WI38 (cell line): ENCODE results near the gene GALNT17.
A peak's percentile ranks its signal among the peaks of the same experiment; 100 is the strongest.
"Not testable (repeated sequence)": the region's sequence is repeated elsewhere in the genome, so short reads cannot be mapped to it uniquely, and the experiment has no call there.

ENCODE experiments used
- H3K4me3 ChIP-seq: 2 replicates; pipeline ENCODE4 v1.5.1; 2011; ENCODE audit warnings: low read depth, mild to moderate bottlenecking, control low read depth, low read length
- TF ChIP-seq, protein P1 (sequence below): IDR thresholded peaks from 2 replicates; pipeline ENCODE4 v1.5.1; 2012; ENCODE audit warnings: low read depth, mild to moderate bottlenecking, control low read depth, low read length

The GALNT17 gene

DNA sequence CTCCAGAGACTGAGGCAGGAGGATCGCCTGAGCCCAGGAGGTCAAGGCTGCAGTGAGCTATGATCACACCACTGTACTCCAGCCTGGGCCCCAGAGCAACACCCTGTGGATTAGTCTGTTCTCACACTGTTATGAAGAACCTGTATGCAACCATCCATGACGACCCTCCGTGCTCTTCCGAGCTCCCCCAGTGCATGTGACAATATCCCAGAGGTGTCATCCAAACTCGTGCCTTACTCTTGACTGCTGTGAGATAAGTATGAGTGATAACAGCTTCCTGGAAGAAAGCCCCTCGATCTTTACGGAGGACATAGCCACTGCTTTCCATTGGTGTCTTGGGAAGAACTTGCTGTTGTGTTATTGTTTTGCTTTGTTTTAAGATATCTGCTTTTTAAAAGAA, 591.9 kb downstream of the GALNT17 start:
- TF ChIP-seq, protein P1, sequence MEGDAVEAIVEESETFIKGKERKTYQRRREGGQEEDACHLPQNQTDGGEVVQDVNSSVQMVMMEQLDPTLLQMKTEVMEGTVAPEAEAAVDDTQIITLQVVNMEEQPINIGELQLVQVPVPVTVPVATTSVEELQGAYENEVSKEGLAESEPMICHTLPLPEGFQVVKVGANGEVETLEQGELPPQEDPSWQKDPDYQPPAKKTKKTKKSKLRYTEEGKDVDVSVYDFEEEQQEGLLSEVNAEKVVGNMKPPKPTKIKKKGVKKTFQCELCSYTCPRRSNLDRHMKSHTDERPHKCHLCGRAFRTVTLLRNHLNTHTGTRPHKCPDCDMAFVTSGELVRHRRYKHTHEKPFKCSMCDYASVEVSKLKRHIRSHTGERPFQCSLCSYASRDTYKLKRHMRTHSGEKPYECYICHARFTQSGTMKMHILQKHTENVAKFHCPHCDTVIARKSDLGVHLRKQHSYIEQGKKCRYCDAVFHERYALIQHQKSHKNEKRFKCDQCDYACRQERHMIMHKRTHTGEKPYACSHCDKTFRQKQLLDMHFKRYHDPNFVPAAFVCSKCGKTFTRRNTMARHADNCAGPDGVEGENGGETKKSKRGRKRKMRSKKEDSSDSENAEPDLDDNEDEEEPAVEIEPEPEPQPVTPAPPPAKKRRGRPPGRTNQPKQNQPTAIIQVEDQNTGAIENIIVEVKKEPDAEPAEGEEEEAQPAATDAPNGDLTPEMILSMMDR: no peak
- H3K4me3 ChIP-seq: no peak overlapping the region

DNA sequence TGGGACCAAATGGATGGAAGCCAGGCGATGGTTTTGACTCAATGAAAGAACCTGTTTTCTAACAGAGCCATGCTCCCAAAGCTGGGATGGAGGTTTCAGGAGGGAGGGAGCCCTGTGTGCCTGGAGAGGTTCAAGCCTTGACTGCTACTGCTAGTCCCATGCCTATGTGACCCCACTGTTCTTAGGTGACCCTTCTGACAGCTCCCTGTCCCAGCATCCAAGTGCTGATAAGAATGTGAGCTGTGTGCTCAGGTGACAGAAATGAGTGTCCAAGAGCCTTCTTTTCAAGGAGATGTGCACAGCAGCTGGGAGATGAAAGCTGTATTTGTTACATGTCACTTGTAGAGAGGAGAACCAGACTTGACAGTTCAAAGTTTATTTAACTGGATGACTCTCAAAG, 595.4 kb downstream of the GALNT17 start:
- H3K4me3 ChIP-seq: no peak overlapping the region
- TF ChIP-seq, protein P1: no peak

DNA sequence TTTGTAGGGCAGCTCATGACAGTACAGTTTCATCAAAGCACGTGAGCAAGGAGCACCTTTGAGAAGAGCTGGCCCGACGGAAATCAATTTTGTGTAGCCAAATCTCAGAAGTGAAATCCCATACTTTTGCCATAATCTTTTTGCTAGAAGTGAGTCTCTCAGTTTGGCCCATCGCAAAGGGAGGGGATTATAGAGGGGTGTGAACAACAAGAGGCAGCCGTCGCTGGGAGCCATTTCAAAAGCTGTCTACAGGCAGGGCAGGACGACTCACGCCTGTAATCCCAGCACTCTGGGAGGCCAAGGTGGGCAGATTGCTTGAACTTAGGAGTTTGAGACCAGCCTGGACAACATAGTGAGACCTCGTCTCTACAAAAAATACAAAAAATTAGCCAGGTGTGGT, 599.8 kb downstream of the GALNT17 start:
- no peak overlapping the region for H3K4me3 ChIP-seq
- TF ChIP-seq, protein P1: no peak

DNA sequence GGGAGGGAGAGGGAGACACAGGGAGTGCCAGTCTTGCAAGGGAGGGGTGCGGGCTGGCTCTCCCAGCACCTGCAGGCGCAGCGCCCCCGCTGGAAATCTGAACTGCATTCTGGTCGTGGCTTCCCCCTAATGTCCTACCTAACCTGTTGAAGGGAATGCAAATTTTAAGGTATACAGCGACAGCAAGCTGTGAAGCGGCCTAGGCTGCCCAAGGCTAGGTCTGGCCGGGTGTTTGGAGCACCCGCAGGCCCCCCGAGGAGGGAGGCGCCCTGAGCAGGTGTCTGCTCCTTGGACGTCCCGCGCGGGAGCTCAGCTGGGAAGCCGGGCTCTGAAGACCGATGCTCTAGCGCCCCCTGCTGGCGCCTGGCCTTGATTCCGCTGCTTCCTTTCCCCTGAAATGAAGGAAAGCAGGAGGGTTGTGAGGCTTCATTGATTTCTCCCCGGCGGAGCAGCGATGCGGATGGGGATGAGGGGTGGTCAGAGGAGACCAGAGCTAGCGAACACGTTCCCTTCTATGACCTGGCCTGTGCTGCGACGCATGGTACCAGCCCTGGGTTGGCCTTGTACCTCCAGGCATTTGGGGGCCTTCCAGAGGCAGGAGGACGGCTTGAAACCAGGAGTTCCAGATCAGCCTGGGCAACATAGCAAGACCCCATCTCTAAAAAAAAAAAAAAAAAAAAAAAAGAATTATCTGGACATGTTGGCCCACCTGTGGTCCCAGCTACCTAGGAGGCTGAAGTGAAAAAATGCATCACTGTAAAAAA, 601.3 kb downstream of the GALNT17 start:
- no peak overlapping the region for H3K4me3 ChIP-seq

DNA sequence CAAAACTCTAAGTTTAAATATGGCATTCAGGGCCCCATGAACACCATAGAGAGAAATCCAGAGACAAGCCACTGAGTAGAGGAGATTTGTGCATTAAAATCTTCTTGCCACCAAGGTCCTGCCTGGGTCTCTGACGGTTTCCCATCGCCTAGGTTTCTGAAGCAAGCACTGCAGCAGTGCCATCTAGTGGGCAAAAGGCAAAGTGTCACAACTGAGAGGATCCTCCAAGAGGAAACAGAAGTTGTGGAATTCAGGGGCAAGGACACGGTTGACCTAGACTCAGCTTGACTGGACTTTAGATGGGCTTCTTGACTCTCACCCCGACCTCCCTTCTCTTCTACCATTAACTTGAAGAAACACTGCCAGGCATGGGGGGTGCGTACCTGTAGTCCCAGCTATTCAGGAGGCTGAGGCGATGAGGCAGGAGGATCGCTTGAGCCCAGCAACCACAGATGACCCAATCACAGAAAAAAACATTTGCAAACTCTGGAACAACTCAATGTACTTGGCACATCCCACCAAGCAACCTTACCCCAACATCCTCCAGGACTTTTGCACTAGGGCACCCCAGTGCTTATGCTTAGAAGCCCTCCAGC, 604.1 kb downstream of the GALNT17 start:
- no peak overlapping the region for H3K4me3 ChIP-seq
- TF ChIP-seq, protein P1: peak; percentile 69

More for the DNA sequence above, 601.3 kb downstream of the GALNT17 start:
- TF ChIP-seq, protein P1: peak; percentile 57

DNA sequence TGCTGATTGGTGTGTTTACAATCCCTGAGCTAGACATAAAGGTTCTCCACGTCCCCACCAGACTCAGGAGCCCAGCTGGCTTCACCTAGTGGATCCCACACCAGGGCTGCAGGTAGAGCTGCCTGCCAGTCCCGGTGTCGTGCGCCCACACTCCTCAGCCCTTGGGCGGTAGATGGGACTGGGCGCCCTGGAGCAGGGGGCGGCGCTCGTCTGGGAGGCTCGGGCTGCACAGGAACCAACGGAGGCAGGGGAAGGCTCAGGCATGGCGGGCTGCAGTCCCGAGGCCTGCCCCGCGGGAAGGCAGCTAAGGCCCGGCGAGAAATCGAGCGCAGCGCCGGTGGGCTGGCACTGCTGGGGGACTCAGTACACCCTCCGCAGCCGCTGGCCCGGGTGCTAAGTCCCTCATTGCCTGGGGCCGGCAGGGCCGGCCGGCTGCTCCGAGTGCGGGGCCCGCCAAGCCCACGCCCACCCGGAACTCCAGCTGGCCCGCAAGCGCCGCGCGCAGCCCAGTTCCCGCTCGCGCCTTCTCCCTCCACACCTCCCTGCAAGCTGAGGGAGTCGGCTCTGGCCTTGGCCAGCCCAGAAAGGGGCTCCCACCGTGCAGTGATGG, 606.1 kb downstream of the GALNT17 start:
- not testable (repeated sequence) for H3K4me3 ChIP-seq

DNA sequence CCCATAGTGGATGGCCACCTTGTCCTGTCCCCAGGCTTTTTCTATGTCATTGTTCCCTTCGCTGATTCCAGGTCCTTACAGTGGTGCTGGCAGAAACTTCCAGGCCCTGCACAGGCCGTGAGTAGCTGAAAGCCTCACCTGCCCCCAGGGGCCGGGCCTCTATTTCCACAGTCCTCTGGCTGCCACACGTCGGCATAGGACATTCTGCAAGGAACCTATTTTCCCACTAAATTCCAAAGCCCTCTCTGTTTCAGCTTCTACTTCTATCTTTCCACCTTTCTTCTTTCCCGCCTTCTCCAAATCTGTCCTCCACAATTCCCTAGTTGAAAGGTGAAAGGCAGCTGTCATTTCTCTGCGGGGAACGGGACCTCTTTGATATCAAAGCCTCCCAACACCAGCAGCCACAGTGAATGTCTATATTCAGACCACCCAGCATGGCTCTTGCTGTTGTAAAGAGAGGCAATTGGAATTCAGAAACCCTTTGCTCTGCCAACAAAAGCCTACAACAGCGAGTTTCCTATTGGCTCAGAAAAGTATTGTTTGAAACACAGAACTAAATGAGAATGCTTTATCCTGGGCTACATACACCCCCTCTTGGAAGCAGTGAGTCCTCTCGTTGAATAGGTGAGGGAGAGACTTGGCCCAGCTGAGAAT, 607.7 kb downstream of the GALNT17 start:
- TF ChIP-seq, protein P1: no peak
- no peak overlapping the region for H3K4me3 ChIP-seq
